ENCODE data around the gene TMTC3.
"Not testable (repeated sequence)": the region's sequence is repeated elsewhere in the genome, so short reads cannot be mapped to it uniquely, and the experiment has no call there.

The TMTC3 gene

DNA sequence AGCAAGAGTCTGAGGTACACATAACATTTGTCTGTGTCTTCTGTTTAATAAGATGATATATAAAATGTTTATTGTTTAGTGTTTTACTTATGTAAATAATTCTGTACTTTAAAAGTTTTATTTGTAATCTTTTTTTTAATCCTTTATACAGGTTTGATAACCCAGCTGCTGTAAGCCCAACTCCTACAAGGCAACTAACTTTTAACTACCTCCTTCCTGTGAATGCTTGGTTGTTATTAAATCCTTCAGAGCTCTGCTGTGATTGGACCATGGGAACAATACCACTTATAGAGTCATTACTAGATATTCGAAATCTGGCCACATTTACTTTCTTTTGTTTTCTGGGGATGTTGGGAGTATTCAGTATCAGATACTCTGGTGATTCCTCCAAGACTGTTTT lies 24.1 kb downstream of the TMTC3 start:
- DNase-seq (ENCODE audit: low read depth): no peak

DNA sequence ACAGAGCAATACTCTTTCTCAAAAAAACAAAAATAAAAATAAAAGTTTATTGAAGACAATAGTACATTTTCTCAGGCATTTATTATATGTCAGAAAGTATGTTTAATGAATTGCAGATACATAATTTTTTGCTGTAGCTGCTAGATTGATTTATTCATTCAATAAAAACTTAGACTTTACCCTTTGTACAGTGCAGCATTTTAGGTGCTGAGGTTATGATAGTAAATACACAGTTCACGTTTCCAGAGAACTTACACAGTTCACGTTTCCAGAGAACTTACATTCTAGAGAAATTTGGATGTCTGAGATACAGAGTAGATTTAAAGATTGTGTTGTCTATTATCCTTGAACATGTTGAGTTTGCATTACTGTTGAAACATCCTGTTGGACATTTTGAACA lies 25.3 kb downstream of the TMTC3 start:
- no peak for DNase-seq (ENCODE audit: low read depth)

DNA sequence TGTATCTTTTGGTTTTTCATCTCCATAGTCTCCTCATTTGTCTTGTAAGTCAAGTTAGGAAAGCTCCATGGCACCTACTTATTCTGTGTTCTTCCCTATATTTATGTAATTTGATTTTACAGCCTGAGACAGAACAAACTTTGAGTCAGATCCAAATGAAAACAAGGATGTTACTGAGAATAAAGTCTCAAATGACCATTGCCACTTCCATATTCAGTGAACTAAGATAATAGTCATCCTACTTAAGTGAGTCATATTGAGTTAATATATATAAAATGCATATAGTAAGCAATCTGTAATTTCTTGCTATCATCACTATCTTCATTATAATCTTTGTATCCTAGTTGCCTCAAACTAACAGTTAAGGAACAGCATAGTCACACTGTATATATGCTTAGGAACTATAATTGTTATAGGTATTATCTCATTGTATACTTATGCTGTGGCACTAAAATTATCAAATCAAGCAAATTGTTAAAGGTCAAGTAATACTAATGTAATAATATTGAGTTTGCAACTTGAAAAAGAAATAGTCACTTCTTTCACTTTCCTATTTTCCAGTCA lies 30.8 kb downstream of the TMTC3 start:
- peak; percentile 2 for DNase-seq (ENCODE audit: low read depth)

DNA sequence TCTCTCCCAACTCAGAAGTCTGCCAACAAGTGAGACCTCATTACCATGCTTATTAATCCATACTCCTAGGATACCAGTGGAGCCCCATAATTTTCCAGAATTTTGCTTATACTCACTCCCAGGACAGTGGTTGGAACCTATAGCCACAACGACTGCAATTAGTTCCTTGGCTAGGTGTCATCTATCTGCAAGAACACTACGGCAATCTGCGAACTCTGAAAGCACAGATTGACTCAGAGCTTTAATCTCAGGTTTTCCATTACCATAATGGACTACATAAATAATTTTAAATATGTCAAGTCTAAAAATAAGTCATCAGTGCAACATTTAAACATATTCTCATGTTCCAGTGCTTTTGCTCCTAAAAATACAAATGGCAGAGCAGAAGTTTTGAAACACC lies 33.4 kb downstream of the TMTC3 start:
- DNase-seq (ENCODE audit: low read depth): no peak

DNA sequence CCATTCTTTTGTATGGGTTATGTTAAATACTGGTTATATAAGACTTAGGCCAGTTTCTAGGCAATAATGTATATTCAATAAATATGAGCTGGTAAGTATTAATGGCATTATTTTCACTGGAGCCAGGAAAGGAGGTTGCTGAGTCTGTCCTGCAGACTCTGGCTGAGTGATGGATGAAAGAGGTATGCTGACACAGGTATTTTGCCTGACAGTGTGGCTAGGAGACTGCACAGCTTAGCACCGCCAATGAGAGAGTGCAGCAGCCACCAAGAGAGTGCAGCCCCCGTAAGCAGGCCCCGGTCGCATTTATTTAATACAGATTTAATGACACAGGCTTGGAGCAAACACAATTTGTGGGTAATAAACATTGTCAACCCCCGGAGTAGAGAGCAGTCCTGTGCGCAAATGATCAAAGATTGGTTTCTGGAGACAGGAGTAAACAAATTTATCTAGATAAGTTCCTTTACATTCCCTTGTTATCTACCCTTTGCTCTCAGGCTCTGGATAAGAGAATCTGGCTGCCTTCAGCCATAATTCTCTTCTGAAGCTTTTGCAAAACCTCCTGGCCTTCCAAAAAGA lies 37.4 kb downstream of the TMTC3 start:
- DNase-seq (ENCODE audit: low read depth): no peak

DNA sequence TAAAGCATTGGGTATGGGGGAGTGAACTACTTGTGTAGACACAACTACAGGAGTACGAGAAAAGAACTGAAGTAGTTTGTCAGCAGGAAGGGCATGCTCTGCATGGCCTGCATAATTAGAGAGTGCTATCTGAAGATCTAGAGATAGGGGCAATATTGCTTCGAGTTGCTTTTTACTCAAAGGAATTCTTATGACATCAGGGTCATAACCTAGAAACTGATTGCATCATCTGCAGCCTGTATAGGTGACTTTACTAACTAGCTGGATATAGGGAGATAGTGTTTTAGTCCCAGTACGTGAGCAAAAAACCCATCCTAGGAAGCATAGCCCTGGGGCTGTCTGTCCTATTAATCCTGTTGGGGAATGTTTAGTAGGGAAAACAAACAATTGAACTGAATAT lies 39.8 kb downstream of the TMTC3 start:
- no peak for DNase-seq (ENCODE audit: low read depth)

DNA sequence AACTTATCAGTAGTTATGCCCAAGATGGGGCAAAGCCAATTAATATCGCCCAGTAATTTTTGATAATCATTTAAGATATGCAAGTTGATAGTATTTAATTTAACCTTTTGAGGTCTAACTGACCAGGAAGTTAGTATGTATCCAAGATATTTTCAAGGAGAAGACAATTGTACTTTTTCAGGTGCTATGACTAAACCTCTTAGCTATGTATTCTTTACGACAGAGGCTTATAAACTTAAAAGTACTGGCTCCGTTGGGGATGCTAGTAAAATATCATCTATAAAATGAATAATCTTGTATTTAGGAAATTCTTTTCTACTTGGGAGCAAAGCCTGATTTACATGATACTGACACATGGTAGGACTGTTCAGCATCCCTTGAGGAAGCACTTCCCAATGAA lies 40.3 kb downstream of the TMTC3 start:
- no peak for DNase-seq (ENCODE audit: low read depth)

DNA sequence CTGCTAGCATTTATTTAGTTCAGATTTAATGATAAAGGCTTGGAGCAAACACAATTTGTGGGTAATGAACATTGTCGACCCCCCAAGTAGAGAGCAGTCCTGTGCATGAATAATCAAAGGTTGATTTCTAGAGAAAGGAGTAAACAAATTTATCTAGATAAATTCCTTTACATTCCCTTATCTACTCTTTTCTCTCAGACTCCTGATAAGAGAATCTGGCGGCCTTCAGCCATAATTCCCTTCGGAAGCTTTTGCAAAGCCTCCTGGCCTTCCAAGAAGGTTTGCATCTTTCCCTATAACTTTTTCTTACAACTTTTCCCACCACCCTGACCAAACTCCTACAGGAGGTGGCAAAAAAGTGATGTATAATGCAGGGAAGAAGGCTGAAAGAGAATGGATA lies 42.1 kb downstream of the TMTC3 start:
- no peak for DNase-seq (ENCODE audit: low read depth)

DNA sequence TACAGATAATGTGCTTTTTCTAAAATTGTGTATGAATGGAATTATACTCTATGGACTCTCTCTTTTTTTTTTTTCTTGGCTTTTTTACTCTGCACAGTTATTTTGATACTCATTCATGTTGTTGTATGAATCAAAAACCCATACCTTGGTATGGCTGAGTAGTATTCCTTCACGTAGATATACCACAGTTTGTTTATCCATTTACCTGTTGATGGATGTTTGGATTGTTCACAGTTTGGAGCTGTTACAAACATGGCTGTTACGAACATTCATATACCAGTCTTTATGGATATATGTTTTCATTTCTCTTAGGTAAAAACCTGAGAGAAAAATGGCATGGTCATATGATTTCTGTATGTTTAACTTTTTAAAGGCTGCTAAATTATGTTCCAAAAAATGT lies 43.2 kb downstream of the TMTC3 start:
- no peak for DNase-seq (ENCODE audit: low read depth)

DNA sequence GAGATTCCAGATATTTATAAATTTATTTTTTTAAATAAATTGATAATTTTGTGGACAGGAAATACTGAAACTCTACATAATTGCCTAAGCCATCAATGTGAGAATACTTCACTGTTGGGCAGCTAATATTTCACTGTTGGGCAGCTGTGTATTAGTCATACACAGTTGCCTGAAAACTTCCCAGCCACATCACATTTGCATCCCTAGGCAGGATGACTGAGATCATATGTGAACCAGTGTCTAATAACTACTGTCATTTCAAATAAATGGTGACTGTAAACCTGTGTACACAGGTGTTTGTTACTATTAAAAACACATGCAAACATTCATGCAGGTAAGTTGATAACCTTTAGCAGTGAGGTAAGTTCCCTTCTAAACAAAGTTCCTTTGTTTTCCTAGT lies 43.9 kb downstream of the TMTC3 start:
- DNase-seq (ENCODE audit: low read depth): peak; percentile 59

DNA sequence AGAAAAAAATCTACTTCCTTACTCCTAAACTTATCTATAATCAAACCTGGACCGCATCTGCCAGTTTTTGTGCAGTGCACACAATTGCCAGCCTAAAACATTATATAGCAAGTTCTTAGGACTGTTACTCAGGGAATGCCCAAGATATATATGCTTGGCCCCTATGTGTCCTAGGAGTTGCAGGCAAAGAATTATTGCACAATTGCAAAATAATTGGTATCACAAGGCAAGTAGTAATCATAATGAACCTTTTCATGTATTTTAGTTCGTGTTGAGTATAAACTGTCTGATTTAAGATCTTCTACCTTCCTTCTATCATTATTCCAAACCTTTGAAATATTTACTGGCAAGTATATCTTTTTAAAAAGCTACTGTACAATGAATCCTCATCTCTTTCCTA lies 45.5 kb downstream of the TMTC3 start:
- no peak for DNase-seq (ENCODE audit: low read depth)

DNA sequence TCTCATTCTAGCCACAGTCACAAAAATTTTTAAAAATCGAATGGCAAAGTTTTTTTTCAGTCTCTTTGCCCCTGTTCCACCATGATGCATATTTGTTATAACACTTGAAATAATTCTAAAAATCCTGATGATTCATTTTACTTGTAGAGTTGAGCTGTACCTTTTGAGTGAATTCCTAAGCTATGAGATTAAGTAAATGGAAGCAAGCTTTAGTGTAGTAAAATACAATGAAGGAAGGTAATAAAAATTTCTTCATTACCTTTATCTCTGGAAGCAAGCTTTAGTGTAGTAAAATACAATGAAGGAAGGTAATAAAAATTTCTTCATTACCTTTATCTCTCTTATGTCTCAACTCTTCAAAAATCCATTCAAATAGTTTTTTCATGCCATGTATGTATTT lies 46.1 kb downstream of the TMTC3 start:
- DNase-seq (ENCODE audit: low read depth): no peak

DNA sequence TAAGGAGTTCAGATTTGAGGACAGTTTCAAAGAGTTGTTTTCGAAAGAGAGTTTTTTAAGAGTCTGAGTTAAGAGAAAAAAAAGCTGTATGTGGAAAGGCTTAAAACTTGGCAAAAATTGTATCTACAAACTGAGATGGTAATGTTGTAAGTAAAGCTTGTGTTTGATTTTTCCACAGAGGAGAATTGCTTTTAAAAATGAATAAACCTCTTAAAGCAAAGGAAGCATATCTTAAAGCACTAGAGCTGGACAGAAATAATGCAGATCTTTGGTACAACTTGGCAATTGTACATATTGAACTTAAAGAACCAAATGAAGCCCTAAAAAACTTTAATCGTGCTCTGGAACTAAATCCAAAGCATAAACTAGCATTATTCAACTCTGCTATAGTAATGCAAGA lies 50.3 kb downstream of the TMTC3 start:
- DNase-seq (ENCODE audit: low read depth): no peak

DNA sequence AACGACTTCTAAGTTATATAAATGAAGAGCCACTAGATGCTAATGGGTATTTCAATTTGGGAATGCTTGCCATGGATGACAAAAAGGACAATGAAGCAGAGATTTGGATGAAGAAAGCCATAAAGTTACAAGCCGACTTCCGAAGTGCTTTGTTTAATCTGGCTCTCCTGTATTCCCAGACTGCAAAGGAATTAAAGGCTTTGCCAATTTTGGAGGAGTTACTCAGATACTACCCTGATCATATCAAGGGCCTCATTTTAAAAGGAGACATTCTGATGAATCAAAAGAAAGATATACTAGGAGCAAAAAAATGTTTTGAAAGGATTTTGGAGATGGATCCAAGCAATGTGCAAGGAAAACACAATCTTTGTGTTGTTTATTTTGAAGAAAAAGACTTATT lies 52.8 kb downstream of the TMTC3 start:
- no peak for DNase-seq (ENCODE audit: low read depth)

DNA sequence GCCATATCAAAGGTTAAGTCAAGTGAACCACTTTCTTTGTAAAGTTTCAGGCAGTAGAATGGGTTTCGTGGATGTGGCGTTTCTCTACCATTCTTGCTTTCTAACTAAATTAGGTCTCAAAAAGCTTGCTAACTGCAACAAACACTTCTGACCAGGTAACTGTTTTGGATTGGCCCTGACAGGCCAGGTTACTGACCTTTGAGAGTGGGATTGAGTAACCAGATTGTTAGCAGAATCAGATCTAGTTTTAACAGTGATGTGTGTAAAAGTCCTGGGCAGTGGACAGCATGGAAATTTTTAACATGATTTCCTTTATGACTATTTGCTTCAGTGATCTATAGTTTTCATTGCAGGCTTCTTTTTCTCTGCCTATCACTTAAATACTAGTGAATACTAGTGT lies 57.9 kb downstream of the TMTC3 start:
- no peak for DNase-seq (ENCODE audit: low read depth)

DNA sequence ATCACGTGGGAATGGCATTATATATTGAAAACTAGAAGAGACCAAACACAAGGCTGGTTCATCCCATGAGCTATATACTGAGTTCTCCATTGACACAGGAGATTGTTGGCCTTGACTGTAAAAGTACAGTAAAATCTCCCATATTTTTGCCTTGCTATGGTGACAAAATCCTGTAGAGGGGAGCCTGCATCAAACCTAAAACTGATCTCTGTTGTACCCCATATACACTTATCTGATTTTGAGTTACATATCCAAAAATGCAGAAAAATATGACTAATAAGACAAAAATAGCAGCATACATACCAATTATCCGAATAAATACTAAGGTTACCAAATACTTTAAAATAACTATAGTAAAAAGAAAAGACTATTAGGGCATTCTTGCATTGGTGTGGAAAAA lies 60.4 kb downstream of the TMTC3 start:
- peak; percentile 8 for DNase-seq (ENCODE audit: low read depth)

DNA sequence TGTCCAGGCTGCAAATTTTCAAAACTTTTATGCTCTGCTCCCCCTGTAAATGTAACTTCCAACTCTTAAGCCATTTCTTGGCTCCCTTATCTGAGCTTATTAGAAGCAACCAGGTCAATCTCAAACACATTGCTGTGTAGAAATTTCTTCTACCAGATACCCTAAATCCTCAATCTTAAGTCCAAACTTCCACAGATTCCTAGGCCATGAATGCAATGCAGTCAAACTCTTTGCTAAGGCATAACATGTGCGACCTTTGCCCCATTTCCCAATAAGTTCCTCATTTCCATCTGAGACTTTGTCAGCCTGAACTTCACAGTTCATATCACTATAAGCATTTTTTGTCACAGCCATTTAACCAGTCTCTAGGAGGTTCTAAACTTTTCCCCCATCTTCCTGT lies 64.5 kb downstream of the TMTC3 start:
- peak; percentile 85 for DNase-seq (ENCODE audit: low read depth)

DNA sequence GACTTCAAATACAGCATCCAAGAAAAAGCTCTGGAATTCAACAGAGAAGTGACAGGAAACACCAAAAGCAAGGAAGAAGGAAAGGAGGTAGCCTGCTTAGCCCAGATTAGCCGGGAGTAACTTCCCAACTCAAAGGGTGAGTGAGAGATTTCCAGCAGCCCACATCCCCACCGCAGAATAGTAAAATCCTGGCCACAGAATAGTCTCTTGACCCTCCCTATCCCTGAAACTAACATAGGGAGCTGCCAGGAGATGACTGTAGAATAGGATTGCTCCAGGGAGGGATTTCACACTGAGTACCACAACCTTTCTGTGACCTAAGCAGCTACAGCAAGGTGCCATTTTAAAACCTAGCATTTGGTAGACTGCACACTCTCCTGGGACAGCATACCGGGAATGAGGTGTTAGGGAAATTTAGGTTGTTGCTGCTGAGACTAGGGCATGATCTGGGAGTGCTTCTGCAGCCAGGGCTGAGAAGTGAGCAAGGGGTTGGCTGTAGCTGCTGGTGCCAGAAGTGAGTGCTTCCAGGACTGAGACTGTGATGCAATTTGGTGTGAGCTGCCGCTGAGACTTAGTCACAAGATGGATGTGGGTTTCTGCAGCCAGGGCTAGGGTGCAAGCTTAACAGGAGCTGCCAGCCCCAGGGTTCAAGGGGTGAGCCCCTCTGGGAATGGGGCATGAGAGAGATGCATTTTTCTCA lies 66.0 kb downstream of the TMTC3 start:
- DNase-seq (ENCODE audit: low read depth): peak; percentile 70

DNA sequence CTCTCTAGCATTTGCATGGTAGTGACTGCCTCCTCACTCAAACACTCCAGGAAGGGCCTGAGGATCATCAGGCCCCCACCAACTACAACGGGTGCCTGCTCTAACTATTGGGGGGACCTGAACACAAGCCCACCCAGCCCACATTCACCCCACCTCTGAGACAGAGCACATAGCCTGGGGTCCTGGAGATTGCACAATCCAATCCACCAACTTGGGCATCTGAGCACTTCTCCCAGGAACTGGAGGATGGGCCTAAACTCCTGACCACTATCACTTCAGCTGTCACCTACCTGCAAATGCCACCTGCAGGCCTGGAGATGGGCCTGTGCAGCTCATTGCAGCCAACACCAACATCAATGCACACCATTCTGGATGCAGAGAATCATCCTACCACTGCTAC lies 66.6 kb downstream of the TMTC3 start:
- no peak for DNase-seq (ENCODE audit: low read depth)

DNA sequence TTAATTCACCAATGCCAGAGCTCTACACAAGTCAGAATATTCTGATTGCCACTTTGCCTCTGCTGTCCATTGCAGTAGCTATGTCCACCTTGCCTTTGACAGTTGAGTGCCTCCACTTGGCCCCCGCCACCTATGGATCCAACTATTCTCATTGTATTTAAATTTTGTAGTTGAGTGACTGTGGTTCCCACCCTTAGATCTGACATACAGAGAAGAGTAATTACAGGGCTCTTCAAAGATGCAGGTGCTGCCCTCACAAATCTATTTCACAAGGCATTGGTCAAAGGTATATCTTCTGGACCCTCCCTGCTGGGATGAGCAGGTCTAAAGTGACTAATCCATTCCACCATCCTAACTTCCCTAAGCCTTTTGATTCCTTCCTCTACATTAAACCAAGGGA lies 68.2 kb downstream of the TMTC3 start:
- not testable (repeated sequence) for DNase-seq (ENCODE audit: low read depth)

DNA sequence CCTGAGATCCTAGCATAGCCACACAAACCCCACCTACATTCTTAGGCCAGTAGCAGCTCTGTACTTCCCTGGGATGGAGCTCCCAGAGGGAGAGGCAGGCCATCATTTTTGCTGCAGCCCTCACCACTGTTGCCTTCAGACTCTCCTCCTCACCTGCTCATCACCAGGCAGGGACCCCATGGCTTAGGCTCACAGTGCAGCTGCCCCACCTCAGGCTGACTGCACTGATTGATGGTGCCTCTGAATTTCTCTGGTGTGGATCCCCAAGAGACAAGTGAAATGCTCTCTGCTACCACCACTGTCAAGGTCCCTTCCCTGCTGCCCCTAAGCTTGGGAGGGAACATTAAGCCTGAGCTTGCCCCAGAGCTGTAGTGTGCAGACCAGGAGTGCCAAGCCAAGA lies 76.2 kb downstream of the TMTC3 start:
- no peak for DNase-seq (ENCODE audit: low read depth)

DNA sequence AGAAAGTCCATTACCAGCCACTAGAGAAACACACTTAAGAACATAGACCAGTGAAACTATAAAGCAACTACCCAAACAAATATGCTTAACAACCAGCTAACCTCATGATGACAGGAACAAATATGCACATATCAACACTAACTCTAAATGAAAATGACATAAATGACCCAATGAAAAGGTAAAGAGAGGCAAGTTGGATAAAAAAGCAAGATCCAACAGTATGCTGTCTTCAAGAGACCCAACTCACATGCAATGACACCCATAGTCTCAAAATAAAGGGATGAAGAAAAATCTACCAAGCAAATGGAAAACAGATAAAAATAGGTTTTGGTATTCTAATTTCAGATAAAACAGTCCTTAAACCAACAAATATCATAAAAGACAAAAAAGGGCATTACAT lies 77.8 kb downstream of the TMTC3 start:
- DNase-seq (ENCODE audit: low read depth): no peak

DNA sequence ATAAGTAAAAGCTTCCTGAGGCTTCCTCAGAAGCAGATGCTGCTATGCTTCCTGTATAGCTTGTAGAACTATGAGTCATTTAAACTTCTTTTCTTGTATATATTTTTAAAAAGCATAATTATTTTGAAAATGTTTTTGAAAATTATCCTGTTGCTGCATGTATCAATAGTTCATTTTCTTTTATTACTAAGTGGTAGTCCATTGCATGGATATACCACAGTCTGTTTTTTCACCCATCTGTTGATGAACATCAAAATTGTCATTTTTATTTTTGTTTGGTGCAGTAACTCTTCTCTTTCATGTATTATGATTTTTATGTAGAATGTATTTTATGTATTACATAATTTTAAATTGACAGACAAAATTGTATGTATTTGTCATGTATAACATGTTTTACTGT lies 81.4 kb downstream of the TMTC3 start:
- no peak for DNase-seq (ENCODE audit: low read depth)

DNA sequence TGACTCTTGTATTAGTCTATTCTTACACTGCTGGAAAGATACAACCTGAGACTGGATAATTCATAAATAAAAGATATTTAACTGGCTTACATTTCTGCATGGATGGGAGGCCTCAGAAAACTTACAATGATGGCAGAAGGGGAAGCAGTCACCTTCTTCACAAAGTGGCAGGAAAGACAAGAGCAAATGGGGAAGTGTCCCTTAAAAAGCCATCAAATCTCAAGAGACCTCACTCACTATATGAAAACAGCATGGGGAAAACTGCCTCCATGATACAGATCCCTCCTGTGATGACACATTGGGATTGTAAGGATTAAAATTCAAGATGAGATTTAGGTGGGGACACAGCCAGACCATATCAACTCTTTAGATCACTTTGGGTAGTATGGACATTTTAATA lies 83.7 kb downstream of the TMTC3 start:
- no peak for DNase-seq (ENCODE audit: low read depth)
